SK-N-SH (cell line): ENCODE results near the gene AMZ1. TPM values are rescaled to one million over a fixed set of nuclear protein-coding genes. Genes with fewer than 3 reads are reported as not detected.
"Not testable (repeated sequence)": the region's sequence is repeated elsewhere in the genome, so short reads cannot be mapped to it uniquely, and the experiment has no call there.

ENCODE experiments used
- CTCF ChIA-PET: fragments of 300-600, 350-600 bp; formaldehyde crosslinking; extraction: SDS; loops from one replicate; lab custom pipeline; 2021; lab: Yijun Ruan, JAX
- POLR2A ChIA-PET: fragments of 350-600 bp; sonication (Branson Sonifier 250); formaldehyde crosslinking; extraction: SDS; loops from one replicate; lab custom pipeline; 2020; ENCODE audit warnings: antibody characterized with exemption, inconsistent platforms; lab: Yijun Ruan, JAX
- DNase-seq: peaks from one replicate; pipeline ENCODE4 v3.0.0; 2012
- H2AFZ ChIP-seq: fragments of 200-600 bp; sonication (generic); 2 replicates; pipeline ENCODE4 v1.8.1; 2016; ENCODE audit warnings: antibody characterized with exemption, mild to moderate bottlenecking, low read depth
- H3F3A ChIP-seq: fragments of 200-600 bp; sonication (generic); replicated peaks from 2 replicates; pipeline ENCODE3; 2016; ENCODE audit warnings: antibody characterized with exemption, mild to moderate bottlenecking; ENCODE audit not compliant: insufficient read depth
- H3K27ac ChIP-seq, 2 experiments: fragments of 200-500 bp in 1 of 2; fragments of 200-600 bp in 1 of 2; sonication (Bioruptor generic) in 1 of 2; sonication (generic), shearing (Covaris generic) in 1 of 2; 2 replicates each; pipeline versions ENCODE4 v1.5.1 to v1.6.1; 2014 to 2016; ENCODE audit warnings: low read depth in 2 of 2, inconsistent platforms in 1 of 2, low read length in 1 of 2, mild to moderate bottlenecking in 1 of 2, mixed read lengths in 1 of 2
- H3K27me3 ChIP-seq: fragments of 200-600 bp; sonication (generic), shearing (Covaris generic); 2 replicates; pipeline ENCODE4 v1.6.1; 2016; ENCODE audit warnings: mixed run types; ENCODE audit not compliant: insufficient read depth
- H3K36me3 ChIP-seq, 2 experiments: fragments of 200-500 bp in 1 of 2; fragments of 200-600 bp in 1 of 2; sonication (Bioruptor generic) in 1 of 2; sonication (generic) in 1 of 2; replicated peaks in 1 of 2; 2 replicates each; pipeline versions ENCODE3 to v1.5.1; 2014 to 2016; ENCODE audit warnings: low read length in 1 of 2, mild to moderate bottlenecking in 1 of 2; ENCODE audit not compliant: insufficient read depth in 2 of 2, control insufficient read depth in 1 of 2
- H3K4me1 ChIP-seq, 2 experiments: fragments of 200-500 bp in 1 of 2; fragments of 200-600 bp in 1 of 2; sonication (Bioruptor generic) in 1 of 2; sonication (generic), shearing (Covaris generic) in 1 of 2; 2 replicates each; pipeline versions ENCODE4 v1.5.1 to v1.6.1; 2014 to 2016; ENCODE audit warnings: low read depth in 1 of 2, low read length in 1 of 2, mixed run types in 1 of 2; ENCODE audit not compliant: insufficient read depth in 2 of 2, control insufficient read depth in 1 of 2
- H3K4me2 ChIP-seq: fragments of 200-600 bp; sonication (generic), shearing (Covaris generic); 2 replicates; pipeline ENCODE4 v1.6.1; 2017; ENCODE audit warnings: mixed run types
- H3K4me3 ChIP-seq, 2 experiments: fragments of 200-500 bp in 1 of 2; fragments of 200-600 bp in 1 of 2; sonication (Bioruptor generic) in 1 of 2; sonication (generic), shearing (Covaris generic) in 1 of 2; 2 replicates each; pipeline versions ENCODE4 v1.5.1 to v1.8.1; 2014 to 2016; ENCODE audit warnings: low read depth in 2 of 2, inconsistent platforms in 1 of 2, low read length in 1 of 2, mild to moderate bottlenecking in 1 of 2, mixed read lengths in 1 of 2, moderate library complexity in 1 of 2
- H3K79me2 ChIP-seq: fragments of 200-600 bp; sonication (generic); 2 replicates; pipeline ENCODE4 v1.8.1; 2017; ENCODE audit warnings: mild to moderate bottlenecking; ENCODE audit not compliant: insufficient read depth
- H3K9ac ChIP-seq: fragments of 200-600 bp; sonication (generic); 2 replicates; pipeline ENCODE4 v1.6.1; 2017; ENCODE audit warnings: mixed run types
- H3K9me2 ChIP-seq: fragments of 200-600 bp; sonication (generic); 2 replicates; pipeline ENCODE4 v1.6.1; 2017; ENCODE audit warnings: mixed run types
- H3K9me3 ChIP-seq: fragments of 200-600 bp; sonication (generic); 2 replicates; pipeline ENCODE4 v1.6.1; 2017; ENCODE audit warnings: mixed run types, mild to moderate bottlenecking, moderate library complexity
- H4K20me1 ChIP-seq: fragments of 200-600 bp; sonication (generic); 2 replicates; pipeline ENCODE4 v1.6.1; 2017; ENCODE audit warnings: mild to moderate bottlenecking, mixed run types; ENCODE audit not compliant: insufficient read depth
- CHD2 ChIP-seq: fragments of 150-350 bp; IDR thresholded peaks from 2 replicates; pipeline ENCODE4 v1.6.1; 2018; ENCODE audit warnings: low read length; ENCODE audit not compliant: partially characterized antibody
- ELF1 ChIP-seq: IDR thresholded peaks from 2 replicates; pipeline ENCODE4 v1.4.0; 2012
- EP300 ChIP-seq, 2 experiments: IDR thresholded peaks; 2 replicates each; pipeline versions ENCODE4 v1.4.0 to v1.6.1; 2012; ENCODE audit warnings: borderline replicate concordance in 1 of 2, low read depth in 1 of 2, low read length in 1 of 2
- FOSL2 ChIP-seq: IDR thresholded peaks from 2 replicates; pipeline ENCODE4 v1.4.0; 2012; ENCODE audit warnings: low read depth, mild to moderate bottlenecking, moderate library complexity, borderline replicate concordance
- FOXM1 ChIP-seq: IDR thresholded peaks from 2 replicates; pipeline ENCODE4 v1.4.0; 2012; ENCODE audit warnings: low read depth, mild to moderate bottlenecking
- GATA2 ChIP-seq: sonication (generic); formaldehyde crosslinking; IDR thresholded peaks from 2 replicates; pipeline ENCODE4 v1.5.0; 2020; ENCODE audit warnings: mild to moderate bottlenecking, missing genetic modification reagents
- NRF1 ChIP-seq: IDR thresholded peaks from 2 replicates; pipeline ENCODE4 v1.6.1; 2012; ENCODE audit warnings: low read depth, mild to moderate bottlenecking, low read length
- RXRA ChIP-seq: IDR thresholded peaks from 2 replicates; pipeline ENCODE4 v1.4.0; 2012; ENCODE audit warnings: low read depth, mild to moderate bottlenecking, borderline replicate concordance
- TCF12 ChIP-seq: IDR thresholded peaks from 2 replicates; pipeline ENCODE4 v1.4.0; 2012
- USF1 ChIP-seq: IDR thresholded peaks from 2 replicates; pipeline ENCODE4 v1.4.0; 2012; ENCODE audit warnings: low read depth, borderline replicate concordance
- WGBS: methylation state at CpG from one replicate; pipeline ENCODE4 v1.1.6; 2017; ENCODE audit warnings: low lambda C conversion rate; 5-methylcytosine and 5-hydroxymethylcytosine counted together
- polyA plus RNA-seq, 3 experiments: library from polyadenylated mRNA; depleted of rRNA; stranded (reverse); fragments of >200 nt; gene quantifications; 2 replicates each; pipeline ENCODE4 v1.2.3, GENCODE V29; 2012

Gene AMZ1
- polyA plus RNA-seq, 1 of the 3 experiments (the other 2 are of a cell fraction): 0.15 TPM

- Histone ChIP-seq H3K9me2 (no peaks in the 10 kb centered on the region), H3K4me2 (no peak overlapping the region), H2AFZ (no peak overlapping the region), H3K4me1 (peaks cover 0 to 3% of the 10 kb centered on the region in 2 experiments; a peak in 1 of 4 replicates), H4K20me1 (no peaks in the 10 kb centered on the region), H3K9ac (no peak overlapping the region), H3F3A (peaks cover 4% of the 10 kb centered on the region), H3K27ac (no peak overlapping the region), H3K27me3 (peaks cover 10% of the 10 kb centered on the region; the same call in 1 of the 2 replicates), H3K36me3 (no peaks in the 10 kb centered on the region), H3K4me3 (no peak overlapping the region), H3K79me2 (no peaks in the 10 kb centered on the region), H3K9me3 (no peaks in the 10 kb centered on the region)
- POLR2A ChIA-PET: no interaction called here
- no peak for DNase-seq
- TF ChIP-seq ELF1: no peak
- no peak for TF ChIP-seq TCF12
- no peak for TF ChIP-seq RXRA
- TF ChIP-seq USF1: no peak
- TF ChIP-seq GATA2 (CRISPR knock-in tag): no peak
- no peak for TF ChIP-seq FOSL2
- no peak for TF ChIP-seq FOXM1
- no peak for TF ChIP-seq NRF1
- no peak for TF ChIP-seq CHD2
- no peak for TF ChIP-seq EP300 (IDR thresholded peaks at IDR 0.05; ENCODE audit: borderline replicate concordance in 1 of 2, low read depth in 1 of 2, low read length in 1 of 2)
- 65% methylated on average over 9 of the region's 9 CpGs for WGBS
- CTCF ChIA-PET: interaction anchor here (11.5 kb wide), 1 partner anchor 11 kb away, joined by 204 read pairs; the partner anchor contains the start of gene AMZ1
These were observed 12.7 kb upstream of the AMZ1 start for GRCh38 chr7:2675256-2675764.

GRCh38 chr7:2676576-2676975, 11.4 kb upstream of the AMZ1 start:
- H3K27me3 ChIP-seq: peaks cover 11% of the 10 kb centered on the region; the same call in 1 of the 2 replicates
- H3K36me3 ChIP-seq, H3K4me1 ChIP-seq, DNase-seq, H2AFZ ChIP-seq, H3K9ac ChIP-seq, H3F3A ChIP-seq, CTCF ChIA-PET, H3K9me3 ChIP-seq, POLR2A ChIA-PET, H3K79me2 ChIP-seq, H3K4me2 ChIP-seq, H3K4me3 ChIP-seq, H3K9me2 ChIP-seq, H3K27ac ChIP-seq, H4K20me1 ChIP-seq: not testable (repeated sequence)
- 74% methylated on average over 7 of the region's 8 CpGs for WGBS

- H3K4me2 ChIP-seq, H3K36me3 ChIP-seq, H4K20me1 ChIP-seq, POLR2A ChIA-PET, DNase-seq, H3K79me2 ChIP-seq, H3K4me3 ChIP-seq, H3K9me2 ChIP-seq, H3K9ac ChIP-seq, H3F3A ChIP-seq, H3K9me3 ChIP-seq, H3K27ac ChIP-seq, H3K4me1 ChIP-seq, H2AFZ ChIP-seq: not testable (repeated sequence)
- 82% methylated on average over 11 of the region's 15 CpGs for WGBS
- peaks cover 11% of the 10 kb centered on the region; the same call in 1 of the 2 replicates for H3K27me3 ChIP-seq
- CTCF ChIA-PET: interaction anchor here (5.9 to 15.8 kb wide), 2 partner anchors 9 to 227 kb away, joined by 77 to 204 read pairs; no protein-coding TSS in a partner anchor
These were observed 9.5 kb upstream of the AMZ1 start for GRCh38 chr7:2678454-2678853.

- H3K27me3 ChIP-seq: peaks cover 11% of the 10 kb centered on the region; the same call in 1 of the 2 replicates
- DNase-seq, H3K9me3 ChIP-seq, H2AFZ ChIP-seq, H3K36me3 ChIP-seq, H4K20me1 ChIP-seq, H3K27ac ChIP-seq, H3K4me1 ChIP-seq, H3K9ac ChIP-seq, H3F3A ChIP-seq, H3K79me2 ChIP-seq, H3K9me2 ChIP-seq, POLR2A ChIA-PET: not testable (repeated sequence)
- 32% methylated on average over 32 of the region's 64 CpGs for WGBS
- CTCF ChIA-PET: interaction anchor here (0.6 to 15.8 kb wide), 22 partner anchors 10 to 1278 kb away, joined by 3 to 204 read pairs (median 10); partner anchors contain the start of gene AMZ1
- H3K4me3 ChIP-seq: peak overlapping the region; percentile 25 to 37; a peak in 3 of 4 replicates
- H3K4me2 ChIP-seq: peak overlapping the region; percentile 69; the same call in 1 of the 2 replicates
These were observed 8.6 kb upstream of the AMZ1 start for GRCh38 chr7:2679135-2680127.
